ENCODE data around the gene NCAM2. TPM values are rescaled to one million over a fixed set of nuclear protein-coding genes. Genes with fewer than 3 reads are reported as not detected.

NCAM2 gene
- total RNA-seq, 1 experiment from 2014 or later, result not detected

- intact Hi-C loops (cut with micrococcal nuclease), result no loop called here
- H3K9me2 ChIP-seq (ENCODE audit: insufficient read depth), result no peaks in the 10 kb centered on the region
- no TSS peak for BruUV-seq (replicated peaks)
- no peak for ATAC-seq
- H4K20me1 ChIP-seq (ENCODE audit: insufficient read depth), result no peaks in the 10 kb centered on the region
- ChIA-PET POLR2A (no interaction called here), RAD21 (ENCODE audit: low non-redundant PET in 1 of 2, low total read pairs in 2 of 2, uncharacterized antibody in 2 of 2, unreplicated experiment in 2 of 2) (no interaction called here), CTCF (no interaction called here)
- H3K4me3 ChIP-seq (replicated peaks in 1 of 2; ENCODE audit: low read depth in 1 of 2, low read length in 2 of 2), result no peak overlapping the region
- no peak overlapping the region for H3K4me2 ChIP-seq (ENCODE audit: low read length)
- H3K27ac ChIP-seq (ENCODE audit: low read depth, low read length), result no peak overlapping the region
- no peaks in the 10 kb centered on the region; a peak in 1 of 4 replicates for H3K36me3 ChIP-seq (ENCODE audit: control insufficient read depth in 1 of 2, insufficient read depth in 2 of 2, low read length in 2 of 2)
- H3K9me3 ChIP-seq (ENCODE audit: control insufficient read depth in 1 of 2, insufficient read depth in 1 of 2, low read depth in 1 of 2, low read length in 2 of 2), result peaks cover 12 to 29% of the 10 kb centered on the region in 2 experiments; a peak in 2 of 4 replicates
- no peaks in the 10 kb centered on the region for H3K79me2 ChIP-seq (ENCODE audit: insufficient read depth, low read length)
- DNase-seq (ENCODE audit: low read depth, low spot score), result no peak
- H2AFZ ChIP-seq (ENCODE audit: low read depth, low read length, poor library complexity, severe bottlenecking), result no peak overlapping the region
- H3K4me1 ChIP-seq (ENCODE audit: control insufficient read depth in 1 of 2, insufficient read depth in 2 of 2, low read length in 2 of 2), result no peaks in the 10 kb centered on the region
- H3K9ac ChIP-seq (ENCODE audit: low read length), result no peak overlapping the region
- no peaks in the 10 kb centered on the region for H3K27me3 ChIP-seq (ENCODE audit: insufficient read depth, low read length)
- TF ChIP-seq TCF7L2 (IDR thresholded peaks at IDR 0.05; ENCODE audit: borderline replicate concordance, extremely low read depth, insufficient read depth, insufficient read length) (no peak), CBX3 (IDR thresholded peaks at IDR 0.05; ENCODE audit: low read depth) (no peak), RAD21 (IDR thresholded peaks at IDR 0.05; ENCODE audit: low read depth) (no peak), CEBPB (IDR thresholded peaks at IDR 0.05; ENCODE audit: low read depth) (no peak), POLR2A (IDR thresholded peaks at IDR 0.05; ENCODE audit: borderline replicate concordance, extremely low read depth, insufficient read depth, insufficient read length) (no peak), CTCF (IDR thresholded peaks at IDR 0.05 in 2 of 3, conservative IDR thresholded peaks at IDR 0.05 in 1 of 3; ENCODE audit: borderline replicate concordance in 1 of 3, insufficient read depth in 1 of 3, low read depth in 2 of 3, low read length in 2 of 3) (no peak), SIN3A (IDR thresholded peaks at IDR 0.05; ENCODE audit: low read depth) (no peak), YY1 (IDR thresholded peaks at IDR 0.05; ENCODE audit: extremely low read depth, insufficient replicate concordance, low read depth, low read length) (no peak), EZH2phosphoT487 (IDR thresholded peaks at IDR 0.05; ENCODE audit: borderline replicate concordance) (no peak), ZFX (IDR thresholded peaks at IDR 0.05) (no peak), ZNF274 (IDR thresholded peaks at IDR 0.05; ENCODE audit: low read depth, low read length) (no peak), ELF1 (IDR thresholded peaks at IDR 0.05; ENCODE audit: borderline replicate concordance, low read depth) (no peak), SP1 (IDR thresholded peaks at IDR 0.05; ENCODE audit: low read depth) (no peak)
Measured at GRCh38 chr21:21468003-21468402, 469.8 kb downstream of the NCAM2 start.

Measured in HCT116 (cell line).